VCaP (cell line): ENCODE data around the gene DYNLT3.
A peak's percentile ranks its signal among the peaks of the same experiment; 100 is the strongest.

Experiments
- H3K27ac ChIP-seq: fragments of 450-650 bp; 2 replicates; pipeline ENCODE4 v1.5.1; 2017
- CTCF ChIP-seq: fragments of 450-650 bp; conservative IDR thresholded peaks from 2 replicates; pipeline ENCODE4 v1.5.1; 2017; ENCODE audit warnings: mild to moderate bottlenecking, moderate library complexity

DYNLT3 gene

GRCh38 chrX:37863728-37864127 lies 16.4 kb upstream of the DYNLT3 start:
- TF ChIP-seq CTCF, result no peak

GRCh38 chrX:37862851-37863250 lies 15.5 kb upstream of the DYNLT3 start:
- no peak for TF ChIP-seq CTCF
- H3K27ac ChIP-seq, result peak overlapping the region; percentile 54; the same call in 1 of the 2 replicates

More at GRCh38 chrX:37863728-37864127, 16.4 kb upstream of the DYNLT3 start:
- peak overlapping the region; percentile 54; the same call in 1 of the 2 replicates for H3K27ac ChIP-seq

- no peak for TF ChIP-seq CTCF
- no peak overlapping the region for H3K27ac ChIP-seq
These were observed 13.3 kb upstream of the DYNLT3 start for GRCh38 chrX:37860721-37861120.

- TF ChIP-seq CTCF, result no peak
- no peak overlapping the region for H3K27ac ChIP-seq
These were observed 7.4 kb upstream of the DYNLT3 start for GRCh38 chrX:37854748-37855147.

GRCh38 chrX:37854148-37854547 lies 6.8 kb upstream of the DYNLT3 start:
- H3K27ac ChIP-seq, result no peak overlapping the region
- no peak for TF ChIP-seq CTCF

GRCh38 chrX:37847733-37848197 lies 394 bp upstream of the DYNLT3 start:
- peak overlapping the region; percentile 69 for H3K27ac ChIP-seq
- TF ChIP-seq CTCF, result no peak

- no peak for TF ChIP-seq CTCF
- peak overlapping the region; percentile 69 for H3K27ac ChIP-seq
These were observed 825 bp downstream of the DYNLT3 start for GRCh38 chrX:37846558-37846933.
